GM18507 (cell line): Measurements from ENCODE around the gene TNFSF13.
"Not testable (repeated sequence)": the region's sequence is repeated elsewhere in the genome, so short reads cannot be mapped to it uniquely, and the experiment has no call there.

ENCODE experiments used
- DNase-seq: peaks from one replicate; pipeline ENCODE4 v3.0.0; 2011; ENCODE audit warnings: low read depth; ENCODE audit not compliant: insufficient read length; ENCODE audit errors: extremely low spot score
- FAIRE-seq: peaks from 2 replicates; lab custom pipeline; 2011; peaks lifted over from hg19 to GRCh38; lab: Jason Lieb, UNC

The TNFSF13 gene

GRCh38 chr17:7587420-7588151 lies 29.0 kb downstream of the TNFSF13 start:
- FAIRE-seq = no peak

GRCh38 chr17:7588553-7589203 lies 30.1 kb downstream of the TNFSF13 start:
- no peak for DNase-seq
- FAIRE-seq = no peak

More at GRCh38 chr17:7587420-7588151, 29.0 kb downstream of the TNFSF13 start:
- DNase-seq = no peak

- DNase-seq (peak; percentile 62), FAIRE-seq (peak; percentile 72)
Observed at GRCh38 chr17:7589204-7589868, 30.8 kb downstream of the TNFSF13 start.

GRCh38 chr17:7589891-7590691 lies 31.5 kb downstream of the TNFSF13 start, which contains the start of gene SOX15:
SOX15 (minus strand) TSS chr17:7590094; CDS start chr17:7589676, 418 bp downstream.
- DNase-seq (no peak), FAIRE-seq (no peak)

GRCh38 chr17:7590743-7591142 lies 32.2 kb downstream of the TNFSF13 start:
- no peak for DNase-seq

GRCh38 chr17:7591596-7591995 lies 33.0 kb downstream of the TNFSF13 start:
- DNase-seq (no peak), FAIRE-seq (no peak)

More at GRCh38 chr17:7590743-7591142, 32.2 kb downstream of the TNFSF13 start:
- FAIRE-seq = no peak

- DNase-seq = no peak
- FAIRE-seq = no peak
Observed at GRCh38 chr17:7592422-7593021, 34.0 kb downstream of the TNFSF13 start.

- no peak for FAIRE-seq
Observed at GRCh38 chr17:7593296-7593695, 34.7 kb downstream of the TNFSF13 start.

GRCh38 chr17:7597561-7597960 lies 39.0 kb downstream of the TNFSF13 start:
- not testable (repeated sequence) for FAIRE-seq, DNase-seq

More at GRCh38 chr17:7593296-7593695, 34.7 kb downstream of the TNFSF13 start:
- DNase-seq = no peak

- DNase-seq = no peak
Observed at GRCh38 chr17:7606280-7606679, 47.7 kb downstream of the TNFSF13 start.

GRCh38 chr17:7610641-7611040 lies 52.1 kb downstream of the TNFSF13 start:
- DNase-seq = no peak
- FAIRE-seq = no peak

More at GRCh38 chr17:7606280-7606679, 47.7 kb downstream of the TNFSF13 start:
- no peak for FAIRE-seq
